WTC11 (cell line): ENCODE data around the gene SMPD2. TPM values are rescaled to one million over a fixed set of nuclear protein-coding genes. Genes with fewer than 3 reads are reported as not detected.

Source experiments
- ATAC-seq: fragments of 200-7000 bp; cut with Tn5 transposase; 2 replicates; pipeline ENCODE4 v1.10.0; 2021; ENCODE audit warnings: mild to moderate bottlenecking, moderate library complexity
- CTCF ChIA-PET: fragments of 300-600 bp; sonication (Branson Sonifier 250); formaldehyde crosslinking; loops from one replicate; lab custom pipeline; 2021; ENCODE audit warnings: antibody characterized with exemption; lab: Charles Lee
- POLR2A ChIA-PET: fragments of 350-600 bp; sonication (Branson Sonifier 250); formaldehyde crosslinking; loops from one replicate; lab custom pipeline; 2021; ENCODE audit warnings: antibody characterized with exemption; lab: Charles Lee
- DNase-seq: peaks from one replicate; pipeline ENCODE4 v3.0.0; 2021; ENCODE audit warnings: low spot score
- H3K27ac Mint-ChIP-seq: 2 replicates; pipeline ENCODE4 v1.8.0; 2021; ENCODE audit warnings: mixed read lengths
- H3K27me3 Mint-ChIP-seq: 2 replicates; pipeline ENCODE4 v1.8.0; 2021; ENCODE audit warnings: low read depth, mild to moderate bottlenecking, moderate library complexity, mixed read lengths
- H3K36me3 Mint-ChIP-seq: 2 replicates; pipeline ENCODE4 v1.8.0; 2021; ENCODE audit warnings: mixed read lengths
- H3K4me1 Mint-ChIP-seq: 2 replicates; pipeline ENCODE4 v1.8.0; 2022; ENCODE audit warnings: mixed read lengths
- H3K4me3 Mint-ChIP-seq: 2 replicates; pipeline ENCODE4 v1.8.0; 2021; ENCODE audit warnings: mild to moderate bottlenecking, moderate library complexity, mixed read lengths
- H3K9me3 Mint-ChIP-seq: 2 replicates; pipeline ENCODE4 v1.8.0; 2021; ENCODE audit warnings: mixed read lengths
- FOXP1 ChIP-seq: sonication (generic); formaldehyde crosslinking; IDR thresholded peaks from 2 replicates; pipeline ENCODE4 v1.8.0; 2022; ENCODE audit warnings: missing genetic modification reagents, mild to moderate bottlenecking, moderate library complexity, borderline replicate concordance
- MXD4 ChIP-seq: fragments of 250-450 bp; sonication (Bioruptor Pico); IDR thresholded peaks from 2 replicates; pipeline ENCODE4 v1.8.0; 2021; ENCODE audit warnings: mild to moderate bottlenecking, moderate library complexity, borderline replicate concordance
- RELA ChIP-seq: sonication (generic); formaldehyde crosslinking; IDR thresholded peaks from 2 replicates; pipeline ENCODE4 v1.8.1; 2022; ENCODE audit warnings: missing genetic modification reagents, mild to moderate bottlenecking, borderline replicate concordance
- SMAD4 ChIP-seq: sonication (generic); formaldehyde crosslinking; IDR thresholded peaks from 2 replicates; pipeline ENCODE4 v1.8.0; 2022; ENCODE audit warnings: mild to moderate bottlenecking, missing genetic modification reagents
- USF2 ChIP-seq: sonication (generic); formaldehyde crosslinking; IDR thresholded peaks from 2 replicates; pipeline ENCODE4 v1.8.1; 2023; ENCODE audit warnings: mild to moderate bottlenecking, missing genetic modification reagents, moderate library complexity
- ZNF416 ChIP-seq: fragments of 250-450 bp; sonication (Bioruptor Pico); IDR thresholded peaks from 2 replicates; pipeline ENCODE4 v1.9.0; 2021; ENCODE audit warnings: mild to moderate bottlenecking, inconsistent platforms
- total RNA-seq: library from RNA; stranded (reverse); gene quantifications from 3 replicates; pipeline ENCODE4 v1.2.3, GENCODE V29; 2021
- TF ChIP-seq, protein P1 (sequence below): sonication (generic); formaldehyde crosslinking; IDR thresholded peaks from 2 replicates; pipeline ENCODE4 v1.8.0; 2023; ENCODE audit warnings: missing genetic modification reagents, mild to moderate bottlenecking, borderline replicate concordance
- TF ChIP-seq, protein P2 (sequence below): fragments of 200-600 bp; IDR thresholded peaks from 2 replicates; pipeline ENCODE4 v1.8.0; 2022; ENCODE audit warnings: antibody characterized with exemption
- TF ChIP-seq, protein P3 (sequence below): sonication (generic); formaldehyde crosslinking; IDR thresholded peaks from 2 replicates; pipeline ENCODE4 v1.8.1; 2023; ENCODE audit warnings: mild to moderate bottlenecking, missing genetic modification reagents, borderline replicate concordance
- TF ChIP-seq, protein P4 (sequence below): sonication (generic); formaldehyde crosslinking; IDR thresholded peaks from 2 replicates; pipeline ENCODE4 v1.8.1; 2022; ENCODE audit warnings: missing genetic modification reagents, borderline replicate concordance

The SMPD2 gene
- total RNA-seq, 1 experiment from 2014 or later = 13.1 TPM

GRCh38 chr6:109396046-109396718, 44.3 kb upstream of the SMPD2 start (continued):
- TF ChIP-seq, protein P1, sequence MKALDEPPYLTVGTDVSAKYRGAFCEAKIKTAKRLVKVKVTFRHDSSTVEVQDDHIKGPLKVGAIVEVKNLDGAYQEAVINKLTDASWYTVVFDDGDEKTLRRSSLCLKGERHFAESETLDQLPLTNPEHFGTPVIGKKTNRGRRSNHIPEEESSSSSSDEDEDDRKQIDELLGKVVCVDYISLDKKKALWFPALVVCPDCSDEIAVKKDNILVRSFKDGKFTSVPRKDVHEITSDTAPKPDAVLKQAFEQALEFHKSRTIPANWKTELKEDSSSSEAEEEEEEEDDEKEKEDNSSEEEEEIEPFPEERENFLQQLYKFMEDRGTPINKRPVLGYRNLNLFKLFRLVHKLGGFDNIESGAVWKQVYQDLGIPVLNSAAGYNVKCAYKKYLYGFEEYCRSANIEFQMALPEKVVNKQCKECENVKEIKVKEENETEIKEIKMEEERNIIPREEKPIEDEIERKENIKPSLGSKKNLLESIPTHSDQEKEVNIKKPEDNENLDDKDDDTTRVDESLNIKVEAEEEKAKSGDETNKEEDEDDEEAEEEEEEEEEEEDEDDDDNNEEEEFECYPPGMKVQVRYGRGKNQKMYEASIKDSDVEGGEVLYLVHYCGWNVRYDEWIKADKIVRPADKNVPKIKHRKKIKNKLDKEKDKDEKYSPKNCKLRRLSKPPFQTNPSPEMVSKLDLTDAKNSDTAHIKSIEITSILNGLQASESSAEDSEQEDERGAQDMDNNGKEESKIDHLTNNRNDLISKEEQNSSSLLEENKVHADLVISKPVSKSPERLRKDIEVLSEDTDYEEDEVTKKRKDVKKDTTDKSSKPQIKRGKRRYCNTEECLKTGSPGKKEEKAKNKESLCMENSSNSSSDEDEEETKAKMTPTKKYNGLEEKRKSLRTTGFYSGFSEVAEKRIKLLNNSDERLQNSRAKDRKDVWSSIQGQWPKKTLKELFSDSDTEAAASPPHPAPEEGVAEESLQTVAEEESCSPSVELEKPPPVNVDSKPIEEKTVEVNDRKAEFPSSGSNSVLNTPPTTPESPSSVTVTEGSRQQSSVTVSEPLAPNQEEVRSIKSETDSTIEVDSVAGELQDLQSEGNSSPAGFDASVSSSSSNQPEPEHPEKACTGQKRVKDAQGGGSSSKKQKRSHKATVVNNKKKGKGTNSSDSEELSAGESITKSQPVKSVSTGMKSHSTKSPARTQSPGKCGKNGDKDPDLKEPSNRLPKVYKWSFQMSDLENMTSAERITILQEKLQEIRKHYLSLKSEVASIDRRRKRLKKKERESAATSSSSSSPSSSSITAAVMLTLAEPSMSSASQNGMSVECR = no peak
- TF ChIP-seq FOXP1 (CRISPR knock-in tag) (no peak), ZNF416 (CRISPR knock-in tag) (no peak)
- TF ChIP-seq, protein P2, sequence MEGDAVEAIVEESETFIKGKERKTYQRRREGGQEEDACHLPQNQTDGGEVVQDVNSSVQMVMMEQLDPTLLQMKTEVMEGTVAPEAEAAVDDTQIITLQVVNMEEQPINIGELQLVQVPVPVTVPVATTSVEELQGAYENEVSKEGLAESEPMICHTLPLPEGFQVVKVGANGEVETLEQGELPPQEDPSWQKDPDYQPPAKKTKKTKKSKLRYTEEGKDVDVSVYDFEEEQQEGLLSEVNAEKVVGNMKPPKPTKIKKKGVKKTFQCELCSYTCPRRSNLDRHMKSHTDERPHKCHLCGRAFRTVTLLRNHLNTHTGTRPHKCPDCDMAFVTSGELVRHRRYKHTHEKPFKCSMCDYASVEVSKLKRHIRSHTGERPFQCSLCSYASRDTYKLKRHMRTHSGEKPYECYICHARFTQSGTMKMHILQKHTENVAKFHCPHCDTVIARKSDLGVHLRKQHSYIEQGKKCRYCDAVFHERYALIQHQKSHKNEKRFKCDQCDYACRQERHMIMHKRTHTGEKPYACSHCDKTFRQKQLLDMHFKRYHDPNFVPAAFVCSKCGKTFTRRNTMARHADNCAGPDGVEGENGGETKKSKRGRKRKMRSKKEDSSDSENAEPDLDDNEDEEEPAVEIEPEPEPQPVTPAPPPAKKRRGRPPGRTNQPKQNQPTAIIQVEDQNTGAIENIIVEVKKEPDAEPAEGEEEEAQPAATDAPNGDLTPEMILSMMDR = no peak

GRCh38 chr6:109397020-109397419, 43.5 kb upstream of the SMPD2 start:
- ChIA-PET POLR2A (no interaction called here), CTCF (interaction anchor here (1.1 to 2.2 kb wide), 3 partner anchors 14 to 209 kb away, joined by 3 to 7 read pairs (median 3); no protein-coding TSS in a partner anchor)
- DNase-seq = no peak
- no peaks in the 10 kb centered on the region for H3K27me3 Mint-ChIP-seq
- H3K4me1 Mint-ChIP-seq = no peaks in the 10 kb centered on the region
- no peaks in the 10 kb centered on the region for H3K9me3 Mint-ChIP-seq
- ATAC-seq = peak; percentile 75
- H3K4me3 Mint-ChIP-seq = no peak overlapping the region
- no peak for TF ChIP-seq SMAD4 (CRISPR knock-in tag)
- no peak for TF ChIP-seq RELA
- TF ChIP-seq USF2 = no peak
- TF ChIP-seq, protein P3, sequence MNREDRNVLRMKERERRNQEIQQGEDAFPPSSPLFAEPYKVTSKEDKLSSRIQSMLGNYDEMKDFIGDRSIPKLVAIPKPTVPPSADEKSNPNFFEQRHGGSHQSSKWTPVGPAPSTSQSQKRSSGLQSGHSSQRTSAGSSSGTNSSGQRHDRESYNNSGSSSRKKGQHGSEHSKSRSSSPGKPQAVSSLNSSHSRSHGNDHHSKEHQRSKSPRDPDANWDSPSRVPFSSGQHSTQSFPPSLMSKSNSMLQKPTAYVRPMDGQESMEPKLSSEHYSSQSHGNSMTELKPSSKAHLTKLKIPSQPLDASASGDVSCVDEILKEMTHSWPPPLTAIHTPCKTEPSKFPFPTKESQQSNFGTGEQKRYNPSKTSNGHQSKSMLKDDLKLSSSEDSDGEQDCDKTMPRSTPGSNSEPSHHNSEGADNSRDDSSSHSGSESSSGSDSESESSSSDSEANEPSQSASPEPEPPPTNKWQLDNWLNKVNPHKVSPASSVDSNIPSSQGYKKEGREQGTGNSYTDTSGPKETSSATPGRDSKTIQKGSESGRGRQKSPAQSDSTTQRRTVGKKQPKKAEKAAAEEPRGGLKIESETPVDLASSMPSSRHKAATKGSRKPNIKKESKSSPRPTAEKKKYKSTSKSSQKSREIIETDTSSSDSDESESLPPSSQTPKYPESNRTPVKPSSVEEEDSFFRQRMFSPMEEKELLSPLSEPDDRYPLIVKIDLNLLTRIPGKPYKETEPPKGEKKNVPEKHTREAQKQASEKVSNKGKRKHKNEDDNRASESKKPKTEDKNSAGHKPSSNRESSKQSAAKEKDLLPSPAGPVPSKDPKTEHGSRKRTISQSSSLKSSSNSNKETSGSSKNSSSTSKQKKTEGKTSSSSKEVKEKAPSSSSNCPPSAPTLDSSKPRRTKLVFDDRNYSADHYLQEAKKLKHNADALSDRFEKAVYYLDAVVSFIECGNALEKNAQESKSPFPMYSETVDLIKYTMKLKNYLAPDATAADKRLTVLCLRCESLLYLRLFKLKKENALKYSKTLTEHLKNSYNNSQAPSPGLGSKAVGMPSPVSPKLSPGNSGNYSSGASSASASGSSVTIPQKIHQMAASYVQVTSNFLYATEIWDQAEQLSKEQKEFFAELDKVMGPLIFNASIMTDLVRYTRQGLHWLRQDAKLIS = no peak
- TF ChIP-seq MXD4 (CRISPR knock-in tag) = no peak
- TF ChIP-seq, protein P4, sequence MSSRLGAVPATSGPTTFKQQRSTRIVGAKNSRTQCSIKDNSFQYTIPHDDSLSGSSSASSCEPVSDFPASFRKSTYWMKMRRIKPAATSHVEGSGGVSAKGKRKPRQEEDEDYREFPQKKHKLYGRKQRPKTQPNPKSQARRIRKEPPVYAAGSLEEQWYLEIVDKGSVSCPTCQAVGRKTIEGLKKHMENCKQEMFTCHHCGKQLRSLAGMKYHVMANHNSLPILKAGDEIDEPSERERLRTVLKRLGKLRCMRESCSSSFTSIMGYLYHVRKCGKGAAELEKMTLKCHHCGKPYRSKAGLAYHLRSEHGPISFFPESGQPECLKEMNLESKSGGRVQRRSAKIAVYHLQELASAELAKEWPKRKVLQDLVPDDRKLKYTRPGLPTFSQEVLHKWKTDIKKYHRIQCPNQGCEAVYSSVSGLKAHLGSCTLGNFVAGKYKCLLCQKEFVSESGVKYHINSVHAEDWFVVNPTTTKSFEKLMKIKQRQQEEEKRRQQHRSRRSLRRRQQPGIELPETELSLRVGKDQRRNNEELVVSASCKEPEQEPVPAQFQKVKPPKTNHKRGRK (CRISPR knock-in tag) = no peak
- no peaks in the 10 kb centered on the region for H3K36me3 Mint-ChIP-seq
- no peak overlapping the region for H3K27ac Mint-ChIP-seq
